ENCODE results near the gene PLA2R1.

Gene PLA2R1

DNA sequence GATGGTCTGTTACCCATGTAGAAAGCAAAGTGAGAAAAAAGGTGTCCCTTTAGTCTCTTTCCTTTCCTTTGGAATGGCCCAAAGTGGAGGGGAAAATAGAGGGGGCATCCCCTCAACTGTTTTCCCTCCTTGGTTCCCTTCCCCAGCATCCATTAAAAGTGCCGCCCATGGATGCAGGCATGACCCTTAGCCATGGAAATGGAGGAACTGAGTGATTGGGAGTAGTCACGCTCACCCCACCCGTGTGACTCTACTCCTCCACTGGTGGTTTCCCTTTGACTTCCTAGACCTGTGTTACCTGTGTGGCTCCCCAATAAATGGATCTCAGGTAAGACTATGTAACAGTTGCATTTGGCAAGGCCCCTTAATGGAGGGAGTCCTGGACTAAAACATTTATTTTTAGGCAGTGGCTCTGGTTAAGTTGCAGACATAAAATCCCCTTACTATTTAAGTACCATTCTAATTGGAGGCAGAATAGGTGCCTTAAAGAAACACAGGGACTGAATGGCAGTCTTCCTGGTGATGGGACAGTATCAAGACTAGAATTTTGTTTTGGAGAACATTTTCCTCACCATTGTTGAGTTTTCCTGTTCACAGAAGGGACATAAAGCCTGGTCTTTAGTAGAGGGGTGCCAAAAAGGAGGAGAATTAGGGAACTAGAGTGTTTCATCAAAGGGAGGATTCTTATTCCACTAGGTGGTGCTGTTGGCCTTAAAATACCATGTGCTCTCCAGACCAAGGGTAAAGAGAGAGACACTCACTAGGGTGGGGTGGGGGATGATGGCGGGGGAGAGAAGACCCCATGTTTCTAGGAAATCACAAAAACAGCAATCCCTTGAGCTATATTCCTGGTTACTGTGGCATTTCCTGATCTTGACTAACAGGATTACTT is 25.7 kb upstream of the PLA2R1 start:
- Histone ChIP-seq H3K4me2 (ENCODE audit: low read length) (no peak overlapping the region), H3K9ac (ENCODE audit: low read depth, low read length) (no peak overlapping the region), H3K4me1 (ENCODE audit: control insufficient read depth, insufficient read depth, low read length) (peaks cover 3% of the 10 kb centered on the region), H3K27me3 (ENCODE audit: control insufficient read depth, insufficient read depth, low read length) (no peaks in the 10 kb centered on the region), H3K4me3 (ENCODE audit: low read length) (no peak overlapping the region), H3K36me3 (ENCODE audit: insufficient read depth, low read length) (no peaks in the 10 kb centered on the region), H3K9me3 (replicated peaks; ENCODE audit: low read length) (peaks cover 27% of the 10 kb centered on the region)

DNA sequence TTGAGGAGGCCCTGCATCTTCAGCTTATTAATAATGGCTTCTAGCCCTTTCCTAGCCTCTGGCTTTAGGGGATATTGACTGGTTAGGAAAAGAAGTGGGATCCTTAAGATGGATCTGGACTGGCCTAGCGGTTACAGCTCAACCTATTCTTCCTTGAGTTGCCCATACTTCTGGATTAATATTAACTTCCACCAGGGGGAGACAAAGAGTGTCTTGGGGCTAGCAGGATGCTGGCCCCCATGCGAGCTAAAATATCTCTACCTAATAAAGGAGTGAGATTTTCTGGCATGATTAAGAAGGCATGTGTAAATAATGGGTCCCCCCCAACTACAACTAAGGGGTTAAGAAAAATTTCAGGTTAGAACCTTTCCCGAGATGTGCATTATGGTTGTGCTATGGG is 23.2 kb upstream of the PLA2R1 start:
- no peaks in the 10 kb centered on the region for H3K27me3 ChIP-seq (ENCODE audit: control insufficient read depth, insufficient read depth, low read length)
- H3K4me1 ChIP-seq (ENCODE audit: control insufficient read depth, insufficient read depth, low read length): no peaks in the 10 kb centered on the region
- peaks cover 27% of the 10 kb centered on the region for H3K9me3 ChIP-seq (replicated peaks; ENCODE audit: low read length)
- no peak overlapping the region for H3K4me3 ChIP-seq (ENCODE audit: low read length)
- H3K9ac ChIP-seq (ENCODE audit: low read depth, low read length): no peak overlapping the region
- H3K4me2 ChIP-seq (ENCODE audit: low read length): no peak overlapping the region
- no peaks in the 10 kb centered on the region for H3K36me3 ChIP-seq (ENCODE audit: insufficient read depth, low read length)

DNA sequence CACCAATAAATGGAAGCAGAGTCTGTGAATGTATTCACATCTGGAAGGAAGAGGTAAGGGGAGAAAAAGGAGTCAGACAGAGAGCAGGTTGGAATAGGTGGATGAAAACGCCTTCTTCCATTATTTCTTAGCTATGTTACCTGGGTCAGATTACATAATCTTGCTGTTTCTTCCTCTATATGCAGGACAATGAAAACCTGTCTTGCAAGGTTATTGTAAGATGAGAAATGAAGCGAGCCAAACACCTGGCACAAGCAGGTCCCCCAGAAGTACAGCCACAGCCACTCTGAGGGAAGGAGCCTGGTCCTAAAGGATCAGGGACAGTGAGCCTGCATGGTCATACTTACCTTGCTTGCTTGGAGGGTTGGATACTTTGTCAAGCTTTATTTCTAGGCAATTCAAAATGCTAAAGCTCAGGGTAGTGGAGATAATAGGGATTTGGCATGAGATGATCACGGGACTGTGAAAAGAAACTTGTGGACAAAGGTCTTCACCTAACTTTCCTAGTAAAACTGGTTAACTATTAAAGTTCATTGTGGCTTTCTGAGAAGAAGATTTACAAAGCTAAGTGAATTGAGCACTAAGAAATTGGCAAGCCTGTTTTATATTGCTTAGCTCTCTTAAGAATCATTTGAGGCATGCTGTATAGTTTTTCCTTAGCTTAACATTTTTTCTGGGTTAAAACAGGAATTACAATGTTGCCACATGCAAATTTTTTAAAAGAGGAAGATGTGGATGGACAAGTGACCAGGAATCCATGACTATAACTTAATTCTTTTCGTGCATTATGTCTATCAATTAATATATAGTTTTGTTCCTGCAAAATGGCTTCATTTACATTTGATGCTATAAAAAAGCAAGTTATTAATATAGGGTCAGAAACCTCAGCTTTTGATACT is 15.7 kb upstream of the PLA2R1 start:
- Histone ChIP-seq H3K36me3 (ENCODE audit: insufficient read depth, low read length) (no peaks in the 10 kb centered on the region), H3K4me1 (ENCODE audit: control insufficient read depth, insufficient read depth, low read length) (peaks cover 16% of the 10 kb centered on the region), H3K4me2 (ENCODE audit: low read length) (no peak overlapping the region), H3K9ac (ENCODE audit: low read depth, low read length) (no peak overlapping the region), H3K9me3 (replicated peaks; ENCODE audit: low read length) (no peaks in the 10 kb centered on the region), H3K4me3 (ENCODE audit: low read length) (no peak overlapping the region), H3K27me3 (ENCODE audit: control insufficient read depth, insufficient read depth, low read length) (no peaks in the 10 kb centered on the region)

DNA sequence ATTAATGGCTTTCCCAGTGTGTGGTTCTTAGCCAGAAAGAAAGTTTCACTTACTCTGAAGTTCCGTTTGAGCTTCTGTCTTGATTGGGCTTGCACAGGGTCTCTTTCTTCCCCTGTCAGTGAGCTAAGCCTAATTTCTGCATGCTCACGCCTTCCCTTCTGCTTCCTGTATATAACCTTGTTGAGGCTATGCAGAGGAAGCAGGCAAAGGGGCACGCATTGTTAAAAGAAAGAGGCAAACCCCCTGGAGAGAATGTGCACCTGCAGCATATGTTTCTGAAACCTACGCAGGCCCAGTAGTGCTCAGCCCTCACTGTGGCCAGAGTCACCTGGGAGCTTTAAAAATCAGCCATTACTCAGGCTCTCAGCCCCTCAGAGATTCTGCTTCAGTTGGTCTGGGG is 14.5 kb upstream of the PLA2R1 start:
- H3K4me3 ChIP-seq (ENCODE audit: low read length): no peak overlapping the region
- no peaks in the 10 kb centered on the region for H3K36me3 ChIP-seq (ENCODE audit: insufficient read depth, low read length)
- peaks cover 16% of the 10 kb centered on the region for H3K4me1 ChIP-seq (ENCODE audit: control insufficient read depth, insufficient read depth, low read length)

DNA sequence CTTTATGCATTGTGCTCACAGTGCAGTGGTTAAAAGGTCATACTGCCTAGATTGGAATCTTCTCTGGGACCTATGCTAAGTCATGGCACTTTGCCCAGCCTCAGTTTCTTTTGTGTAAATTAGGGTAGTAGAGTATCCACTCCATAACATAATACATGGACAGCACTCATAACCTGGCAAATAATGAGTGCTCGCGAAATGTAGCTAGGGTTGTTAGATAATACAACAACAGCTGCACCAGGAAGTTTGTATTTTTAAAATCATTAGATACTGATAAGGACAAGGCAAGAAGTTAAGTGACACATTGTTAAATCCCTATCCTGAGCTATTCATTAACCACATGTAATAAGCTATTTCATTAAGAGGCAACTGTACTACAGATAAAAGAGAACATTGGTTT is 13.8 kb upstream of the PLA2R1 start:
- no peak overlapping the region for H3K4me3 ChIP-seq (ENCODE audit: low read length)
- no peaks in the 10 kb centered on the region for H3K9me3 ChIP-seq (replicated peaks; ENCODE audit: low read length)
- H3K9ac ChIP-seq (ENCODE audit: low read depth, low read length): no peak overlapping the region
- H3K36me3 ChIP-seq (ENCODE audit: insufficient read depth, low read length): no peaks in the 10 kb centered on the region
- peaks cover 16% of the 10 kb centered on the region for H3K4me1 ChIP-seq (ENCODE audit: control insufficient read depth, insufficient read depth, low read length)
- H3K27me3 ChIP-seq (ENCODE audit: control insufficient read depth, insufficient read depth, low read length): no peaks in the 10 kb centered on the region
- no peak overlapping the region for H3K4me2 ChIP-seq (ENCODE audit: low read length)

More for the DNA sequence above, 14.5 kb upstream of the PLA2R1 start:
- Histone ChIP-seq H3K4me2 (ENCODE audit: low read length) (no peak overlapping the region), H3K27me3 (ENCODE audit: control insufficient read depth, insufficient read depth, low read length) (no peaks in the 10 kb centered on the region), H3K9me3 (replicated peaks; ENCODE audit: low read length) (no peaks in the 10 kb centered on the region), H3K9ac (ENCODE audit: low read depth, low read length) (no peak overlapping the region)

DNA sequence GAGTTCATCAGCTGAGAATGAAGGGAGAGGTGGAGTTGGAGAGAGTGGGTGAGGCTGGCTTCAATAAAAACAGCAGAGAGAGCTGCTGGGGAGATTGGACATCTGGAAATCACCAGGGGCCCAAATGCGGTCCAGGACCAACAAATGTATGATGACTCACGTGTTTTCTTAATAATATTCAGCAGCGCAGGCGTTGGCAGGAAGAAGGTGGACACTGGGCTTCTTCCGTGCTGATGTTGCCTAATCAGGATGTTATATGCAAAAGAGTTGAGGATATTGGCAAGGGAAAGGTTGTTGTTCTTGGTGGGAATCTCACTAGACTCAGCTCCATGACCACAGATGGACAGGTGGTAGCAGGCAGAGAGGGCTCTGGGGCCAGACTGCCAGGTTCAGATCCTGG is 12.8 kb upstream of the PLA2R1 start:
- no peaks in the 10 kb centered on the region for H3K36me3 ChIP-seq (ENCODE audit: insufficient read depth, low read length)
- H3K4me2 ChIP-seq (ENCODE audit: low read length): peak overlapping the region; percentile 58
- H3K27me3 ChIP-seq (ENCODE audit: control insufficient read depth, insufficient read depth, low read length): no peaks in the 10 kb centered on the region
- no peaks in the 10 kb centered on the region for H3K9me3 ChIP-seq (replicated peaks; ENCODE audit: low read length)
- H3K4me1 ChIP-seq (ENCODE audit: control insufficient read depth, insufficient read depth, low read length): peaks cover 16% of the 10 kb centered on the region
- H3K4me3 ChIP-seq (ENCODE audit: low read length): peak overlapping the region; percentile 8
- H3K9ac ChIP-seq (ENCODE audit: low read depth, low read length): no peak overlapping the region

DNA sequence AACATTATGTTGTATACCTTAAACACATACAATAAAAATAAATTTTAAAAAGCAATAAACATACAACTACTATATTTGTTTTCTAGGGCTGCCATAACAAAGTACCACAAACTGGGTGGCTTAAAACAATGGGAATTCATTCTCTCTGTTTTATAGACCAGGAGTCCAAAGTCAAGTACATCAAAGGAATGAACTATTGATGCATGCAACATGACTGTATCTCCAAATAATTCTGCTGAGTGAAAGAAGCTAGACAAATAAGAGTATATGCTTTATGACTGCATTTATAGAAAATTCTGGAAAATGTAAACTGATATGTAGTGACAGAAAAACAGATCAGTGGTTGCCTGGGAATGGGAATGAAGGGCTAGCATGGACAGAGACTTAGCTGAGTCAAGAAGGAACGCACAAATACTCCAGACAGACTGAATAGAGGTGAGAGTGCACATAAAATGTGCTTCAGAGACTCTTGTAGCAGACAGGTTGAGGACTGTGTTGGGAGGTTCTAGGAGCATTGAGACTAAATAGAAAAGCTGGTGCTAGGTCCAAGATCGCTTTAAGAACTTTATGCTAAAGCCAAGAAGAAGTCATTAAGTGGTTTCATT is 11.0 kb upstream of the PLA2R1 start:
- peaks cover 16% of the 10 kb centered on the region for H3K4me1 ChIP-seq (ENCODE audit: control insufficient read depth, insufficient read depth, low read length)
- no peak overlapping the region for H3K4me3 ChIP-seq (ENCODE audit: low read length)
- H3K4me2 ChIP-seq (ENCODE audit: low read length): no peak overlapping the region
- no peaks in the 10 kb centered on the region for H3K9me3 ChIP-seq (replicated peaks; ENCODE audit: low read length)
- H3K27me3 ChIP-seq (ENCODE audit: control insufficient read depth, insufficient read depth, low read length): no peaks in the 10 kb centered on the region
- no peaks in the 10 kb centered on the region for H3K36me3 ChIP-seq (ENCODE audit: insufficient read depth, low read length)
- H3K9ac ChIP-seq (ENCODE audit: low read depth, low read length): no peak overlapping the region

DNA sequence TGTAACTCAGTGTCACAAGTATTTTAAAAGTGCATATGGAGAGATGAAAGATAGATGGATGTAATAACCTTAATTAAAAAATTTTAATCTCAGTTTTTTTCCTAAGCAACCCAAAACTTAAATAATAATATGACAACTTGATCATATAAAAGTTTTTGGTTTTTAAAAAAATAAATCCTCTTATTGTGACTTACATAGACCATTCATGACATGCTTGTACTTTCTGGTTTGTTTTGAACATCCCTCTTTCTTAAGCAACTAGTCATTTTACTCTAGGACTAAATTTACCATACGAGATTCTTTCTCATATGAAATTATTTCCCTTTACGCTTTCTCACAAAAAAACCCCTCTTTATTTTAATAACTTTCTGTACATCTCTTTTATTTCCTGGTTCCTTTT is 6.5 kb upstream of the PLA2R1 start:
- Histone ChIP-seq H3K4me1 (ENCODE audit: control insufficient read depth, insufficient read depth, low read length) (no peaks in the 10 kb centered on the region), H3K4me3 (ENCODE audit: low read length) (no peak overlapping the region), H3K27me3 (ENCODE audit: control insufficient read depth, insufficient read depth, low read length) (no peaks in the 10 kb centered on the region)

DNA sequence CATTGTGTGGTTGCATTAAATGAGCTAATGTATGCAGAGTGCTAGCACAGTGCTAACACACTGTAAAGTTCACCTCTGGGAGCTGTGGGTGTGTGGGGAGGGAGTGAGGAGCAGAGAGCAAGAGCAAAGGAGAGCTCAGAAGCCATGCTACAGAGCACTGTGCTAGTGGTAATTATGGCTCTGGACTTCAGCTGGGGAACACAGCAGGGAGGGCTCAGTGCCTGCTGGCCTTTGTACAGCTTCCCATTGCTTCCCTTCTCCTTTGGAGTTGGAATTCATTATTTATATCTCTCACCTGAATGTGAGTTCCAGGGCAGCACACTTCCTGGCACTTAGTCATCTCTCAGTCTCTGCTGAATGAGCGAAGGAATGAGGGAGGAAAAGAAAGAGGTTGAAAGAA is 2.5 kb upstream of the PLA2R1 start:
- Histone ChIP-seq H3K4me2 (ENCODE audit: low read length) (no peak overlapping the region), H3K36me3 (ENCODE audit: insufficient read depth, low read length) (no peaks in the 10 kb centered on the region), H3K4me1 (ENCODE audit: control insufficient read depth, insufficient read depth, low read length) (peaks cover 11% of the 10 kb centered on the region), H3K9ac (ENCODE audit: low read depth, low read length) (no peak overlapping the region), H3K9me3 (replicated peaks; ENCODE audit: low read length) (no peaks in the 10 kb centered on the region), H3K27me3 (ENCODE audit: control insufficient read depth, insufficient read depth, low read length) (no peaks in the 10 kb centered on the region), H3K4me3 (ENCODE audit: low read length) (no peak overlapping the region)

More for the DNA sequence above, 6.5 kb upstream of the PLA2R1 start:
- H3K9me3 ChIP-seq (replicated peaks; ENCODE audit: low read length): no peaks in the 10 kb centered on the region
- H3K36me3 ChIP-seq (ENCODE audit: insufficient read depth, low read length): no peaks in the 10 kb centered on the region
- no peak overlapping the region for H3K9ac ChIP-seq (ENCODE audit: low read depth, low read length)
- no peak overlapping the region for H3K4me2 ChIP-seq (ENCODE audit: low read length)

DNA sequence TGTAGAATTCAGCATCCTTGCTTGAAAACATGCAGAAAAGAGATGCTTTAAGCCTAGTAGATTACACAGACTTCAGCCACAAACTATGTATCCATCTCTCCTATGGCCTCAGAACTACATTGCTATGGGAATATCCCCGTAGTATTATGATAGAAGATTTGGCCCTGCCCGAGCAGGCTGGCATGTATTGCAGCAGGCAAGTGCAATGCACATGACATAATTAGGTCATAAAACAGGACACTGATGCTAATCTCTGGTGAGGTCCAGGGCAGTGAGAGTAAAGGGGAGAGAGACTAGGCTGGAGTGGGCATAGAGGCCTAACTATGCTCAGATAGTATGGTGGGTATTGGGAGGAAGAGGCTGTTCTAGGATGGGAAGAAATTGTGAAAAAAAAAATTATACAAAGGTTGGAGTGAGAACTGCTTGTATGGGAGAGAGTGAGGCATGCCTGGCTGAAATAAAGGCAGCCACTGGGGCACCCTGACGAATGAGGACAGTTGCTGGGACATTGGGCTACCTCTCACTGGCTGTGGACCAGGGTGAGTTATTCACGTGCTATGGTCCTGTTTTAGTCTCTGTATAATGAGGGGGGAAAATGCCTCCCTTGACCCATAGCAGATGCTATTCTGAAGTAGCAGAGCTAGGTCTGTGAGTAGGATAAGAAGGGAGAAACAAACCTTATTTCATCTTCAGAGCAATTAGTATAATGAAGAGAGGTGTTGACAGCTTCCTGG is 1.6 kb upstream of the PLA2R1 start:
- Histone ChIP-seq H3K9me3 (replicated peaks; ENCODE audit: low read length) (no peaks in the 10 kb centered on the region), H3K9ac (ENCODE audit: low read depth, low read length) (no peak overlapping the region), H3K4me3 (ENCODE audit: low read length) (no peak overlapping the region), H3K36me3 (ENCODE audit: insufficient read depth, low read length) (no peaks in the 10 kb centered on the region), H3K4me2 (ENCODE audit: low read length) (no peak overlapping the region), H3K4me1 (ENCODE audit: control insufficient read depth, insufficient read depth, low read length) (peaks cover 11% of the 10 kb centered on the region), H3K27me3 (ENCODE audit: control insufficient read depth, insufficient read depth, low read length) (no peaks in the 10 kb centered on the region)

DNA sequence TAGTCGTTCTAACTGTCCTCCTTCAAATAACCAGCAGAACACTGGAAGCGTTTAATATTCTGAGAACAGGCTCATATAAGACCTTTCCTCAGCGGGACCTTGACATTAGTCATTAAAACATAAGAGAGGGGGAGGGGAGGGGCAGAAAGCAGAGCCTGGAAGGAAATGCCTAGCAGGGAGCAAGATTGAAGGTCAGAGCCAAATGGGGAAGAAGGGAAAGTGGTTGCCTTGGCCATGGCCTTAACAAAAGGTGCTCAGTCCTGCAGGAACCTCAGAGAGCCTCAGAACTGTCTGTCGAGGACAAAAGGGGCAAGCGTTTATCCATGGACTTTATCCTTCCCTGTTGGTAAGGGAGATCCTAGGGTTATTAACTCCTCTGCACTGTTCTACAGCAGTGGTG is 856 bp upstream of the PLA2R1 start:
- H3K4me1 ChIP-seq (ENCODE audit: control insufficient read depth, insufficient read depth, low read length): peaks cover 11% of the 10 kb centered on the region
- no peaks in the 10 kb centered on the region for H3K27me3 ChIP-seq (ENCODE audit: control insufficient read depth, insufficient read depth, low read length)
- H3K9ac ChIP-seq (ENCODE audit: low read depth, low read length): peak overlapping the region; percentile 86
- no peaks in the 10 kb centered on the region for H3K36me3 ChIP-seq (ENCODE audit: insufficient read depth, low read length)
- peak overlapping the region; percentile 89 for H3K4me3 ChIP-seq (ENCODE audit: low read length)
- no peaks in the 10 kb centered on the region for H3K9me3 ChIP-seq (replicated peaks; ENCODE audit: low read length)
- peak overlapping the region; percentile 88 for H3K4me2 ChIP-seq (ENCODE audit: low read length)

All from skeletal muscle satellite cell (primary cell).